Measurements from ENCODE around the gene SDSL.

- TF ChIP-seq CTCF (IDR thresholded peaks at IDR 0.05) (no peak), POLR2A (IDR thresholded peaks at IDR 0.05) (no peak)
Measured at GRCh38 chr12:113414519-113415038, 7.6 kb upstream of the SDSL start.

Data from Peyer's patch (tissue), 4 donors.